H1 (cell line): Measurements from ENCODE around the gene EXOC2. TPM values are rescaled to one million over a fixed set of nuclear protein-coding genes. Genes with fewer than 3 reads are reported as not detected.
A peak's percentile ranks its signal among the peaks of the same experiment; 100 is the strongest.

Experiments used
- CTCF ChIA-PET: fragments of 300-600 bp; sonication (Branson Sonifier 250); formaldehyde crosslinking; loops from one replicate; lab custom pipeline; 2021; ENCODE audit not compliant: partially characterized antibody; lab: Charles Lee
- POLR2A ChIA-PET: fragments of 300-600 bp; sonication (Branson Sonifier 250); formaldehyde crosslinking; loops from one replicate; lab custom pipeline; 2021; ENCODE audit warnings: inconsistent platforms; ENCODE audit not compliant: partially characterized antibody; lab: Charles Lee
- DNase-seq, 2 experiments: peaks; one replicate each; pipeline versions ENCODE4 v3.0.0 to v3.0.0-alpha.2; 2010 to 2022; ENCODE audit warnings: low spot score in 2 of 2, low read depth in 1 of 2, mixed read lengths in 1 of 2
- FAIRE-seq: peaks from 2 replicates; lab custom pipeline; 2011; peaks lifted over from hg19 to GRCh38; lab: Jason Lieb, UNC
- H2AFZ ChIP-seq: 2 replicates; pipeline ENCODE4 v1.8.1; 2012; ENCODE audit warnings: low read length, inconsistent platforms
- H2AK5ac ChIP-seq: 2 replicates; pipeline ENCODE4 v1.6.1; 2013; ENCODE audit warnings: low read depth, low read length
- H2BK120ac ChIP-seq: replicated peaks from 2 replicates; pipeline ENCODE3; 2013; ENCODE audit warnings: low read depth, low read length, inconsistent platforms
- H2BK12ac ChIP-seq: 2 replicates; pipeline ENCODE4 v1.6.1; 2013; ENCODE audit warnings: low read depth, low read length
- H2BK15ac ChIP-seq: 2 replicates; pipeline ENCODE4 v1.6.1; 2013; ENCODE audit warnings: low read length
- H2BK20ac ChIP-seq: 2 replicates; pipeline ENCODE4 v1.6.1; 2013; ENCODE audit warnings: low read length
- H2BK5ac ChIP-seq: 2 replicates; pipeline ENCODE4 v1.6.1; 2013; ENCODE audit warnings: low read depth, low read length
- H3K14ac ChIP-seq: 2 replicates; pipeline ENCODE4 v1.6.1; 2013; ENCODE audit warnings: inconsistent platforms; ENCODE audit not compliant: insufficient read length
- H3K18ac ChIP-seq: 2 replicates; pipeline ENCODE4 v1.6.1; 2013; ENCODE audit warnings: low read length; ENCODE audit errors: extremely low read depth
- H3K23ac ChIP-seq: 2 replicates; pipeline ENCODE4 v1.6.1; 2013; ENCODE audit warnings: inconsistent platforms; ENCODE audit not compliant: insufficient read length
- H3K23me2 ChIP-seq: 2 replicates; pipeline ENCODE4 v1.6.1; 2013; ENCODE audit warnings: low read depth, low read length
- H3K27ac ChIP-seq: 2 replicates; pipeline ENCODE4 v1.6.1; 2011; ENCODE audit warnings: low read depth, low read length, inconsistent platforms
- H3K27me3 ChIP-seq, 4 experiments: replicated peaks in 1 of 4; 1 replicate in 1 of 4; 2 replicates in 3 of 4; pipeline versions ENCODE4 v1.6.1 to v1.8.1; 2011 to 2013; ENCODE audit warnings: low read length in 3 of 4, mild to moderate bottlenecking in 3 of 4, inconsistent platforms in 2 of 4, mixed read lengths in 2 of 4, moderate library complexity in 1 of 4; ENCODE audit not compliant: control insufficient read depth in 3 of 4, insufficient read depth in 3 of 4; ENCODE audit errors: extremely low read depth in 1 of 4
- H3K36me3 ChIP-seq, 4 experiments: 2 replicates each; pipeline versions ENCODE4 v1.6.1 to v1.8.1; 2011 to 2013; ENCODE audit warnings: mild to moderate bottlenecking in 4 of 4, low read length in 3 of 4, moderate library complexity in 2 of 4, control low read depth in 1 of 4, inconsistent platforms in 1 of 4; ENCODE audit not compliant: insufficient read depth in 4 of 4, control insufficient read depth in 2 of 4
- H3K4ac ChIP-seq: replicated peaks from 2 replicates; pipeline ENCODE3; 2013; ENCODE audit warnings: low read length, low read depth, mixed read lengths, inconsistent platforms; ENCODE audit not compliant: insufficient read length
- H3K4me1 ChIP-seq, 4 experiments: replicated peaks in 1 of 4; 1 replicate in 1 of 4; 2 replicates in 3 of 4; pipeline versions ENCODE4 v1.6.1 to v1.8.1; 2011 to 2013; ENCODE audit warnings: low read length in 3 of 4, inconsistent platforms in 2 of 4, mixed read lengths in 1 of 4; ENCODE audit not compliant: insufficient read depth in 4 of 4, control insufficient read depth in 3 of 4
- H3K4me2 ChIP-seq, 2 experiments: 2 replicates each; pipeline versions ENCODE4 v1.6.1 to v1.8.1; 2011 to 2013; ENCODE audit warnings: low read depth in 2 of 2, low read length in 2 of 2, control low read depth in 1 of 2, inconsistent platforms in 1 of 2, mild to moderate bottlenecking in 1 of 2; ENCODE audit not compliant: insufficient read depth in 1 of 2
- H3K4me3 ChIP-seq, 4 experiments: fragments of 200-600, 300-600 bp in 1 of 4; sonication (generic), shearing (Covaris generic), sonication (Bioruptor Twin) in 1 of 4; 2 replicates each; pipeline versions ENCODE4 v1.5.1 to v1.8.1; 2011 to 2016; ENCODE audit warnings: low read length in 4 of 4, low read depth in 3 of 4, control low read depth in 2 of 4, inconsistent platforms in 2 of 4, mild to moderate bottlenecking in 2 of 4, mixed read lengths in 1 of 4, moderate library complexity in 1 of 4; ENCODE audit not compliant: insufficient read depth in 2 of 4; ENCODE audit errors: extremely low read depth in 1 of 4
- H3K56ac ChIP-seq: replicated peaks from 2 replicates; pipeline ENCODE3; 2013; ENCODE audit warnings: low read depth, mild to moderate bottlenecking, mixed read lengths, low read length, inconsistent platforms; ENCODE audit not compliant: insufficient read length
- H3K79me1 ChIP-seq: 2 replicates; pipeline ENCODE4 v1.6.1; 2013; ENCODE audit warnings: low read depth, low read length, control low read depth
- H3K79me2 ChIP-seq, 2 experiments: 2 replicates each; pipeline versions ENCODE4 v1.6.1 to v1.8.1; 2012 to 2013; ENCODE audit warnings: low read length in 2 of 2, mild to moderate bottlenecking in 2 of 2, inconsistent platforms in 1 of 2; ENCODE audit not compliant: insufficient read depth in 2 of 2, control insufficient read depth in 1 of 2
- H3K9ac ChIP-seq, 4 experiments: replicated peaks in 1 of 4; 1 replicate in 1 of 4; 2 replicates in 3 of 4; pipeline versions ENCODE4 v1.6.1 to v1.8.1; 2011 to 2013; ENCODE audit warnings: low read depth in 3 of 4, low read length in 3 of 4, control low read depth in 2 of 4, mild to moderate bottlenecking in 2 of 4, moderate library complexity in 2 of 4, inconsistent platforms in 1 of 4; ENCODE audit errors: extremely low read depth in 1 of 4
- H3K9me3 ChIP-seq, 2 experiments: 2 replicates each; pipeline versions ENCODE4 v1.6.1 to v1.8.1; 2012 to 2013; ENCODE audit warnings: mild to moderate bottlenecking in 2 of 2, moderate library complexity in 2 of 2, control low read depth in 1 of 2, inconsistent platforms in 1 of 2, low read depth in 1 of 2, low read length in 1 of 2, mixed read lengths in 1 of 2; ENCODE audit not compliant: insufficient read depth in 2 of 2
- H4K20me1 ChIP-seq, 2 experiments: replicated peaks in 1 of 2; 2 replicates each; pipeline versions ENCODE3 to v1.8.1; 2011 to 2013; ENCODE audit warnings: inconsistent platforms in 2 of 2, low read length in 2 of 2, mild to moderate bottlenecking in 1 of 2; ENCODE audit not compliant: insufficient read depth in 2 of 2, control insufficient read depth in 1 of 2
- H4K5ac ChIP-seq: 2 replicates; pipeline ENCODE4 v1.6.1; 2013; ENCODE audit warnings: low read length, low read depth, mixed read lengths, inconsistent platforms; ENCODE audit not compliant: insufficient read length
- H4K8ac ChIP-seq: 2 replicates; pipeline ENCODE4 v1.8.0; 2013; ENCODE audit warnings: mild to moderate bottlenecking, moderate library complexity, low read length, inconsistent platforms; ENCODE audit not compliant: insufficient read depth; ENCODE audit errors: extremely low read depth
- H4K91ac ChIP-seq: replicated peaks from 2 replicates; pipeline ENCODE3; 2013; ENCODE audit warnings: low read length, mixed read lengths, inconsistent platforms; ENCODE audit not compliant: insufficient read length
- ASH2L ChIP-seq: fragments of 200-600, 300-600 bp; sonication (generic); IDR thresholded peaks from one replicate; pipeline ENCODE4 v1.7.1; 2017; ENCODE audit warnings: low read length
- CHD1 ChIP-seq: IDR thresholded peaks from 2 replicates; pipeline ENCODE4 v1.6.1; 2012; ENCODE audit warnings: low read depth, low read length, improper control_type of control experiment
- CHD2 ChIP-seq: IDR thresholded peaks from 2 replicates; pipeline ENCODE4 v1.6.1; 2012; ENCODE audit warnings: low read length, improper control_type of control experiment
- CTBP2 ChIP-seq: IDR thresholded peaks from 2 replicates; pipeline ENCODE4 v1.7.0; 2011; ENCODE audit warnings: borderline replicate concordance, mild to moderate bottlenecking, moderate library complexity, mixed read lengths, low read length; ENCODE audit not compliant: insufficient read depth, insufficient read length
- JUND ChIP-seq: IDR thresholded peaks from 2 replicates; pipeline ENCODE4 v1.6.1; 2011; ENCODE audit warnings: mild to moderate bottlenecking, improper control_type of control experiment, low read length
- KDM4A ChIP-seq: IDR thresholded peaks from one replicate; pipeline ENCODE4 v1.7.1; 2012; ENCODE audit warnings: low read depth, mild to moderate bottlenecking, moderate library complexity, low read length, inconsistent platforms; ENCODE audit not compliant: severe bottlenecking
- NANOG ChIP-seq: IDR thresholded peaks from 2 replicates; pipeline ENCODE4 v1.6.1; 2011; ENCODE audit warnings: low read length, low read depth, mild to moderate bottlenecking, inconsistent platforms; ENCODE audit not compliant: insufficient read depth, poor library complexity, severe bottlenecking
- POU5F1 ChIP-seq: IDR thresholded peaks from 2 replicates; pipeline ENCODE4 v1.6.1; 2011; ENCODE audit warnings: low read depth, mild to moderate bottlenecking, low read length, moderate library complexity
- SP4 ChIP-seq: IDR thresholded peaks from 2 replicates; pipeline ENCODE4 v1.6.1; 2012; ENCODE audit warnings: low read length, inconsistent platforms
- TBP ChIP-seq: IDR thresholded peaks from 2 replicates; pipeline ENCODE4 v1.6.1; 2011; ENCODE audit warnings: low read depth, low read length, improper control_type of control experiment
- TEAD4 ChIP-seq: IDR thresholded peaks from 2 replicates; pipeline ENCODE4 v1.6.1; 2012; ENCODE audit warnings: low read depth, low read length, inconsistent platforms, mixed read lengths
- YY1 ChIP-seq: IDR thresholded peaks from 2 replicates; pipeline ENCODE4 v1.6.1; 2011; ENCODE audit warnings: low read depth, mild to moderate bottlenecking, low read length
- WGBS, 2 experiments: shearing (Covaris generic) in 1 of 2; methylation state at CpG; one replicate each; pipeline versions ENCODE4 v1.1.6 to v1.1.7; 2013 to 2015; ENCODE audit warnings: low lambda C conversion rate in 2 of 2, mixed read lengths in 2 of 2, inconsistent platforms in 1 of 2, low coverage in 1 of 2, missing lambda C conversion rate in 1 of 2; ENCODE audit not compliant: insufficient replicate concordance in 2 of 2, insufficient coverage in 1 of 2, insufficient read length in 1 of 2; ENCODE audit errors: extremely low coverage in 1 of 2, missing lambda C conversion rate in 1 of 2; 5-methylcytosine and 5-hydroxymethylcytosine counted together
- polyA plus RNA-seq, 7 experiments: library from polyadenylated mRNA; depleted of rRNA in 3 of 7; stranded (reverse) in 5 of 7; unstranded in 2 of 7; fragments of >200 nt in 5 of 7; fragments of 200-250 nt in 2 of 7; gene quantifications; 1 replicate in 5 of 7; 2 replicates in 1 of 7; 4 replicates in 1 of 7; pipeline versions ENCODE4 v1.2.1 to v1.2.3, GENCODE V29; 2011 to 2013; ENCODE audit warnings: missing spikeins in 2 of 7, mixed read lengths in 2 of 7
- total RNA-seq: library from RNA; stranded (reverse); fragmentation: NEBNext Ultra II Directional; extraction: Animal tissue kit (Norgen Biotek cat#: 25700); gene quantifications from 2 replicates; pipeline ENCODE4 v1.2.1, GENCODE V29; 2021

EXOC2 gene
- total and polyA plus RNA-seq, 2 of the 8 experiments (the other 6 are each of a cell fraction or from before 2014, with no cell fraction given): 25.5 to 44.4 TPM

- Histone ChIP-seq H3K4me3 (no peak within 1 kb of the TSS), H2AFZ (no peak within 1 kb of the TSS), H2AK5ac (peak within 1 kb of the TSS; percentile 10; the same call in 1 of the 2 replicates), H4K8ac (peak within 1 kb of the TSS; percentile 69), H3K9ac (no peak within 1 kb of the TSS; a peak in 1 of 7 replicates), H3K27me3 (no peaks in the 10 kb centered on the region), H3K9me3 (no peaks in the 10 kb centered on the region; a peak in 1 of 4 replicates), H3K79me1 (0 out of 2 replicates have a peak, but pooled peaks cover 4% of the 10 kb centered on the region), H4K5ac (no peak within 1 kb of the TSS), H2BK120ac (no peak within 1 kb of the TSS), H4K91ac (peak within 1 kb of the TSS; percentile 56), H3K56ac (no peak within 1 kb of the TSS), H2BK15ac (no peak within 1 kb of the TSS), H2BK12ac (peak within 1 kb of the TSS; percentile 75), H3K27ac (no peak within 1 kb of the TSS), H3K14ac (no peak within 1 kb of the TSS), H3K18ac (peak within 1 kb of the TSS; percentile 75), H3K36me3 (peaks cover 0 to 7% (median 0%) of the 10 kb centered on the region in 4 experiments; a peak in 3 of 8 replicates), H3K23me2 (no peaks in the 10 kb centered on the region), H3K4me1 (peaks cover 6 to 30% (median 13%) of the 10 kb centered on the region in 4 experiments), H3K4me2 (no peak within 1 kb of the TSS), H3K4ac (no peak within 1 kb of the TSS), H2BK20ac (no peak within 1 kb of the TSS), H2BK5ac (peak within 1 kb of the TSS; percentile 75), H3K23ac (no peak within 1 kb of the TSS), H4K20me1 (no peaks in the 10 kb centered on the region), H3K79me2 (peaks cover 0 to 65% of the 10 kb centered on the region in 2 experiments; a peak in 3 of 4 replicates)
- TF ChIP-seq JUND (no peak), CTBP2 (no peak), TBP (no peak), YY1 (no peak), CHD1 (no peak), KDM4A (no peak), ASH2L (no peak), NANOG (no peak), SP4 (no peak), POU5F1 (no peak), TEAD4 (no peak), CHD2 (no peak)
- FAIRE-seq: no peak
- CTCF ChIA-PET: interaction anchor here (0.6 to 1.3 kb wide), 6 partner anchors 24 to 417 kb away, joined by 3 to 4 read pairs (median 3); no protein-coding TSS in a partner anchor
- POLR2A ChIA-PET: no interaction called here
- DNase-seq: no peak
- WGBS, 2 experiments: 93% methylated on average over 35 of the region's 73 CpGs; no CpG with 5 or more reads in 1 of the 2 experiments
Measured at GRCh38 chr6:656460-657252, 36.3 kb downstream of the EXOC2 start, which contains the start of gene HUS1B. HUS1B (minus strand) TSS chr6:657100; CDS start chr6:656944, 156 bp downstream.
